GM23338 (cell line): ENCODE measurements around the gene SCN9A. TPM values are rescaled to one million over a fixed set of nuclear protein-coding genes. Genes with fewer than 3 reads are reported as not detected.

Source experiments
- ATAC-seq: fragments of 200-7000 bp; cut with Tn5 transposase; 3 replicates; pipeline ENCODE4 v1.9.1; 2020
- DNase-seq: peaks from one replicate; pipeline ENCODE4 v3.0.0-alpha.2; 2015; ENCODE audit warnings: low spot score
- H2AFZ ChIP-seq: fragments of 200-600 bp; sonication (generic); 2 replicates; pipeline ENCODE4 v1.8.0; 2016; ENCODE audit warnings: antibody characterized with exemption, mild to moderate bottlenecking, moderate library complexity
- H3F3A ChIP-seq: fragments of 200-600 bp; sonication (generic); replicated peaks from 2 replicates; pipeline ENCODE4 v1.8.0; 2017; ENCODE audit warnings: antibody characterized with exemption, mixed run types, low read depth
- H3K27ac ChIP-seq: fragments of 200-600 bp; sonication (generic); 2 replicates; pipeline ENCODE4 v1.6.1; 2016; ENCODE audit warnings: low read depth
- H3K27me3 ChIP-seq: fragments of 200-600 bp; sonication (generic); 2 replicates; pipeline ENCODE4 v1.8.0; 2016; ENCODE audit warnings: mild to moderate bottlenecking, mixed run types, moderate library complexity; ENCODE audit not compliant: insufficient read depth
- H3K36me3 ChIP-seq: fragments of 200-600 bp; sonication (generic); 2 replicates; pipeline ENCODE4 v1.8.0; 2016; ENCODE audit warnings: mild to moderate bottlenecking; ENCODE audit not compliant: insufficient read depth
- H3K4me1 ChIP-seq: fragments of 200-600 bp; sonication (generic); 2 replicates; pipeline ENCODE4 v1.8.0; 2016; ENCODE audit warnings: mild to moderate bottlenecking, moderate library complexity; ENCODE audit not compliant: insufficient read depth
- H3K4me2 ChIP-seq: fragments of 200-600 bp; sonication (generic); 2 replicates; pipeline ENCODE4 v1.7.1; 2017; ENCODE audit warnings: mixed run types
- H3K4me3 ChIP-seq: fragments of 200-600 bp; sonication (generic); 2 replicates; pipeline ENCODE4 v1.6.1; 2016; ENCODE audit warnings: mixed run types
- H3K79me2 ChIP-seq: fragments of 200-600 bp; sonication (generic); replicated peaks from 2 replicates; pipeline ENCODE4 v1.8.0; 2017; ENCODE audit warnings: mild to moderate bottlenecking; ENCODE audit not compliant: insufficient read depth
- H3K9me2 ChIP-seq: fragments of 200-600 bp; sonication (generic); 2 replicates; pipeline ENCODE4 v1.8.0; 2017; ENCODE audit not compliant: insufficient read depth
- H4K20me1 ChIP-seq: fragments of 200-600 bp; sonication (generic); replicated peaks from 2 replicates; pipeline ENCODE4 v1.8.0; 2017; ENCODE audit warnings: mild to moderate bottlenecking; ENCODE audit not compliant: insufficient read depth
- H3K27ac Mint-ChIP-seq: 2 replicates; pipeline ENCODE4 v1.8.0; 2020; ENCODE audit warnings: inconsistent platforms, mild to moderate bottlenecking, moderate library complexity, mixed read lengths
- H3K27me3 Mint-ChIP-seq: 3 replicates; pipeline ENCODE4 v1.8.0; 2022; ENCODE audit warnings: low read depth, mild to moderate bottlenecking, moderate library complexity, mixed read lengths, inconsistent platforms; ENCODE audit not compliant: insufficient read depth, poor library complexity
- H3K36me3 Mint-ChIP-seq: 3 replicates; pipeline ENCODE4 v1.8.0; 2021; ENCODE audit warnings: low read depth, mild to moderate bottlenecking, inconsistent platforms, moderate library complexity, mixed read lengths
- H3K4me1 Mint-ChIP-seq: 3 replicates; pipeline ENCODE4 v1.8.0; 2020; ENCODE audit warnings: mild to moderate bottlenecking, inconsistent platforms, mixed read lengths
- H3K4me3 Mint-ChIP-seq: 3 replicates; pipeline ENCODE4 v1.8.0; 2021; ENCODE audit warnings: moderate library complexity, mild to moderate bottlenecking, inconsistent platforms, mixed read lengths
- H3K9me3 Mint-ChIP-seq: 3 replicates; pipeline ENCODE4 v1.8.0; 2020; ENCODE audit warnings: moderate library complexity, mild to moderate bottlenecking, inconsistent platforms, mixed read lengths
- CREB1 ChIP-seq: fragments of 250-450 bp; sonication (Bioruptor Pico); IDR thresholded peaks from 2 replicates; pipeline ENCODE4 v1.5.0; 2020; ENCODE audit warnings: low read depth, mild to moderate bottlenecking, moderate library complexity
- EZH2phosphoT487 ChIP-seq: fragments of 200-600 bp; sonication (generic); IDR thresholded peaks from one replicate; pipeline ENCODE4 v1.8.1; 2018; ENCODE audit warnings: antibody characterized with exemption; ENCODE audit not compliant: unreplicated experiment
- JUNB ChIP-seq: IDR thresholded peaks from one replicate; pipeline ENCODE4 v1.6.1; 2016; ENCODE audit warnings: antibody characterized with exemption; ENCODE audit not compliant: unreplicated experiment
- NANOG ChIP-seq: IDR thresholded peaks from 2 replicates; pipeline ENCODE4 v1.6.1; 2016; ENCODE audit warnings: antibody characterized with exemption, borderline replicate concordance
- POLR2AphosphoS5 ChIP-seq: IDR thresholded peaks from 2 replicates; pipeline ENCODE4 v1.6.1; 2016; ENCODE audit warnings: antibody characterized with exemption, low read depth
- STAT1 ChIP-seq: IDR thresholded peaks from one replicate; pipeline ENCODE4 v1.6.1; 2016; ENCODE audit warnings: antibody characterized with exemption; ENCODE audit not compliant: unreplicated experiment
- ZNF114 ChIP-seq: fragments of 250-450 bp; sonication (Bioruptor Pico); IDR thresholded peaks from 2 replicates; pipeline ENCODE4 v1.5.0; 2020; ENCODE audit warnings: mild to moderate bottlenecking, moderate library complexity
- polyA plus RNA-seq: library from polyadenylated mRNA; unstranded; fragments of >200 nt; fragmentation: Nextera tagmentation; extraction: Ambion mirVana; gene quantifications from 2 replicates; pipeline ENCODE4 v1.2.1, GENCODE V29; 2016
- total RNA-seq: library from RNA; depleted of rRNA; stranded (reverse); fragments of >200 nt; shearing (Covaris generic); gene quantifications from 2 replicates; pipeline ENCODE4 v1.2.3, GENCODE V29; 2014
- TF ChIP-seq, protein P1 (sequence below): IDR thresholded peaks from one replicate; pipeline ENCODE4 v1.6.1; 2018; ENCODE audit warnings: antibody characterized with exemption; ENCODE audit not compliant: unreplicated experiment
- TF ChIP-seq, protein P2 (sequence below): IDR thresholded peaks from 2 replicates; pipeline ENCODE4 v1.6.1; 2016; ENCODE audit warnings: antibody characterized with exemption
- TF ChIP-seq, protein P3 (sequence below), 2 experiments: fragments of 200-600 bp in 1 of 2; sonication (generic) in 1 of 2; conservative IDR thresholded peaks; 2 replicates each; pipeline versions ENCODE4 v1.5.1 to v1.6.1; 2016 to 2017; ENCODE audit warnings: antibody characterized with exemption in 2 of 2, low read depth in 2 of 2, mild to moderate bottlenecking in 2 of 2, moderate library complexity in 1 of 2

SCN9A gene
- total and polyA plus RNA-seq, 2 experiments from 2014 or later, result 8.8 to 9.5 TPM

DNA sequence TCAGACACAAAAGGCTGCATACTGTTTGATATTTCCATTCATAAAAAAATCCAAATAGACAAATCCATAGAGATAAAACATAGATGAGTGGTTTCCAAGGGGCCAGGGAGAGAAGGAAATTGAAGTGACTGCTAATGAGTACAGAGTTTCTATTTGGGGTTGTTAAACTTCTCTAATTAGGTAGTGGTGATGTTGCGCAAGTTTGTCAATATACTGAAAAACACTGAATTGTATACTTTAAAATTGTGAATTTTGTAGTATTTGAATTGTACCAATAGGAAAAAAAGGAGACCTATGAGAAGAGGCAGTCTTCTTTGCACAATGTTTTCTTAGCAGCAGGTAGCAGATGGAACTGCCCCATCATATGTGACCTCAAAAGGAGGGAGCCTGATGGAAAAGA lies 71.1 kb downstream of the SCN9A start:
- no peak for TF ChIP-seq NANOG
- no peak for TF ChIP-seq CREB1
- no peak for TF ChIP-seq STAT1
- no peak overlapping the region for H2AFZ ChIP-seq
- Mint-ChIP-seq H3K27me3 (no peaks in the 10 kb centered on the region), H3K27ac (no peak overlapping the region), H3K36me3 (peaks cover 6% of the 10 kb centered on the region; the same call in 2 of the 3 replicates), H3K4me1 (no peaks in the 10 kb centered on the region), H3K4me3 (no peak overlapping the region), H3K9me3 (no peaks in the 10 kb centered on the region; the same call in 2 of the 3 replicates)
- no peaks in the 10 kb centered on the region for H3K79me2 ChIP-seq
- no peak for DNase-seq
- no peaks in the 10 kb centered on the region for H3F3A ChIP-seq
- H3K36me3 ChIP-seq, result no peaks in the 10 kb centered on the region
- no peak overlapping the region for H3K4me3 ChIP-seq
- H4K20me1 ChIP-seq, result no peaks in the 10 kb centered on the region
- no peak for ATAC-seq
- no peaks in the 10 kb centered on the region for H3K27me3 ChIP-seq
- H3K4me1 ChIP-seq, result no peaks in the 10 kb centered on the region
- no peaks in the 10 kb centered on the region for H3K9me2 ChIP-seq
- no peak overlapping the region for H3K4me2 ChIP-seq
- H3K27ac ChIP-seq, result no peak overlapping the region

DNA sequence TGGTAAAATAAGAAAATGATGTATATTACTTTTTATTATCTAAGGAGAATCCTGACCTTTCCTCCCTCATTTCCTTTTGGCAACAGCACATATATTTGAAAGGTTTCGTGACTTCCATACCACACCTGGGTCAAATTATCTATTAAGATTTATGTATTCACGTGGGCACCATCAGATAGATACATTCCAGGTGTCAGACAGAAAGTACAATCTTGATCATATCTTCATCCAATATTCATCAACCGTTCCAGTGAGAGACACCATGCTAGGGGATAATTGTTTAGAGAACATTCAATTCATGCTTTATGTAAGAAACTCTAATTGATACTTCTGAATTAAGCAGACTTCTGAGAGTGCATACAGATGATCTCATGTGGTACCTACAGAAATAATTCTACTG lies 73.7 kb downstream of the SCN9A start:
- TF ChIP-seq POLR2AphosphoS5, result no peak
- TF ChIP-seq CREB1, result no peak
- TF ChIP-seq EZH2phosphoT487, result no peak
- no peak for TF ChIP-seq NANOG
- no peak for TF ChIP-seq JUNB
- TF ChIP-seq, protein P1, sequence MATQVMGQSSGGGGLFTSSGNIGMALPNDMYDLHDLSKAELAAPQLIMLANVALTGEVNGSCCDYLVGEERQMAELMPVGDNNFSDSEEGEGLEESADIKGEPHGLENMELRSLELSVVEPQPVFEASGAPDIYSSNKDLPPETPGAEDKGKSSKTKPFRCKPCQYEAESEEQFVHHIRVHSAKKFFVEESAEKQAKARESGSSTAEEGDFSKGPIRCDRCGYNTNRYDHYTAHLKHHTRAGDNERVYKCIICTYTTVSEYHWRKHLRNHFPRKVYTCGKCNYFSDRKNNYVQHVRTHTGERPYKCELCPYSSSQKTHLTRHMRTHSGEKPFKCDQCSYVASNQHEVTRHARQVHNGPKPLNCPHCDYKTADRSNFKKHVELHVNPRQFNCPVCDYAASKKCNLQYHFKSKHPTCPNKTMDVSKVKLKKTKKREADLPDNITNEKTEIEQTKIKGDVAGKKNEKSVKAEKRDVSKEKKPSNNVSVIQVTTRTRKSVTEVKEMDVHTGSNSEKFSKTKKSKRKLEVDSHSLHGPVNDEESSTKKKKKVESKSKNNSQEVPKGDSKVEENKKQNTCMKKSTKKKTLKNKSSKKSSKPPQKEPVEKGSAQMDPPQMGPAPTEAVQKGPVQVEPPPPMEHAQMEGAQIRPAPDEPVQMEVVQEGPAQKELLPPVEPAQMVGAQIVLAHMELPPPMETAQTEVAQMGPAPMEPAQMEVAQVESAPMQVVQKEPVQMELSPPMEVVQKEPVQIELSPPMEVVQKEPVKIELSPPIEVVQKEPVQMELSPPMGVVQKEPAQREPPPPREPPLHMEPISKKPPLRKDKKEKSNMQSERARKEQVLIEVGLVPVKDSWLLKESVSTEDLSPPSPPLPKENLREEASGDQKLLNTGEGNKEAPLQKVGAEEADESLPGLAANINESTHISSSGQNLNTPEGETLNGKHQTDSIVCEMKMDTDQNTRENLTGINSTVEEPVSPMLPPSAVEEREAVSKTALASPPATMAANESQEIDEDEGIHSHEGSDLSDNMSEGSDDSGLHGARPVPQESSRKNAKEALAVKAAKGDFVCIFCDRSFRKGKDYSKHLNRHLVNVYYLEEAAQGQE, result no peak
- TF ChIP-seq, protein P2, sequence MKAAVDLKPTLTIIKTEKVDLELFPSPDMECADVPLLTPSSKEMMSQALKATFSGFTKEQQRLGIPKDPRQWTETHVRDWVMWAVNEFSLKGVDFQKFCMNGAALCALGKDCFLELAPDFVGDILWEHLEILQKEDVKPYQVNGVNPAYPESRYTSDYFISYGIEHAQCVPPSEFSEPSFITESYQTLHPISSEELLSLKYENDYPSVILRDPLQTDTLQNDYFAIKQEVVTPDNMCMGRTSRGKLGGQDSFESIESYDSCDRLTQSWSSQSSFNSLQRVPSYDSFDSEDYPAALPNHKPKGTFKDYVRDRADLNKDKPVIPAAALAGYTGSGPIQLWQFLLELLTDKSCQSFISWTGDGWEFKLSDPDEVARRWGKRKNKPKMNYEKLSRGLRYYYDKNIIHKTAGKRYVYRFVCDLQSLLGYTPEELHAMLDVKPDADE, result no peak
- TF ChIP-seq, protein P3, sequence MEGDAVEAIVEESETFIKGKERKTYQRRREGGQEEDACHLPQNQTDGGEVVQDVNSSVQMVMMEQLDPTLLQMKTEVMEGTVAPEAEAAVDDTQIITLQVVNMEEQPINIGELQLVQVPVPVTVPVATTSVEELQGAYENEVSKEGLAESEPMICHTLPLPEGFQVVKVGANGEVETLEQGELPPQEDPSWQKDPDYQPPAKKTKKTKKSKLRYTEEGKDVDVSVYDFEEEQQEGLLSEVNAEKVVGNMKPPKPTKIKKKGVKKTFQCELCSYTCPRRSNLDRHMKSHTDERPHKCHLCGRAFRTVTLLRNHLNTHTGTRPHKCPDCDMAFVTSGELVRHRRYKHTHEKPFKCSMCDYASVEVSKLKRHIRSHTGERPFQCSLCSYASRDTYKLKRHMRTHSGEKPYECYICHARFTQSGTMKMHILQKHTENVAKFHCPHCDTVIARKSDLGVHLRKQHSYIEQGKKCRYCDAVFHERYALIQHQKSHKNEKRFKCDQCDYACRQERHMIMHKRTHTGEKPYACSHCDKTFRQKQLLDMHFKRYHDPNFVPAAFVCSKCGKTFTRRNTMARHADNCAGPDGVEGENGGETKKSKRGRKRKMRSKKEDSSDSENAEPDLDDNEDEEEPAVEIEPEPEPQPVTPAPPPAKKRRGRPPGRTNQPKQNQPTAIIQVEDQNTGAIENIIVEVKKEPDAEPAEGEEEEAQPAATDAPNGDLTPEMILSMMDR (conservative IDR thresholded peaks at IDR 0.05; ENCODE audit: low read depth in 2 of 2), result no peak
- TF ChIP-seq STAT1, result no peak
- no peak for TF ChIP-seq ZNF114 (CRISPR knock-in tag)
- H3K79me2 ChIP-seq, result no peaks in the 10 kb centered on the region
- no peaks in the 10 kb centered on the region for H3K36me3 ChIP-seq
- no peak overlapping the region for H3K4me2 ChIP-seq
- H3K27ac ChIP-seq, result no peak overlapping the region
- H3F3A ChIP-seq, result no peaks in the 10 kb centered on the region
- no peak overlapping the region for H3K4me3 ChIP-seq
- Mint-ChIP-seq H3K4me1 (no peaks in the 10 kb centered on the region), H3K4me3 (no peak overlapping the region), H3K36me3 (no peaks in the 10 kb centered on the region), H3K9me3 (no peaks in the 10 kb centered on the region), H3K27me3 (no peaks in the 10 kb centered on the region), H3K27ac (no peak overlapping the region)
- no peaks in the 10 kb centered on the region for H4K20me1 ChIP-seq
- H3K4me1 ChIP-seq, result no peaks in the 10 kb centered on the region
- H3K27me3 ChIP-seq, result no peaks in the 10 kb centered on the region
- H3K9me2 ChIP-seq, result no peaks in the 10 kb centered on the region
- DNase-seq, result no peak
- ATAC-seq, result no peak
- no peak overlapping the region for H2AFZ ChIP-seq
